GM04504 (cell line): ENCODE data around the gene KRT6A.
"Not testable (repeated sequence)": the region's sequence is repeated elsewhere in the genome, so short reads cannot be mapped to it uniquely, and the experiment has no call there.

Experiments used
- DNase-seq: peaks from one replicate; pipeline ENCODE4 v3.0.0-alpha.2; 2012; ENCODE audit warnings: low read depth

Gene KRT6A

DNA sequence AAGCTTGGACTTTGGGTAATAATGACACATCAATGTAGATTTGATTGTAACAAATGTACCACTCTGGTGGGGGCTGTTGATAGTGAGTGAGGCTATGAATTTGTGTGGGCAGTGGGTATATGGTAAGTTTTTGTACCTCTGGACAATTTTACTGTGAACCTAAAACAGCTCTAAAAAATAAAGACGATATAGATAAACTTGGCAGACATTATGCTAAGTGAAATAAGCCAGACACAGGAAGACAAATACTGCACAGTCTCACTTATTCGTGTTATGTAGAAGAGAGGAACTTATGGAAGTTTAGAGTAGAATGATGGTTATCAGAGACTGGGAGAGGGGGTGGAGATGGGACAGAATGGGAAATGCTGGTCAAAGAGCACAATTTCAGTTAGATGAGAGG lies 28.2 kb downstream of the KRT6A start:
- DNase-seq: no peak

- DNase-seq: no peak
Observed at GRCh38 chr12:52461693-52462092, 31.4 kb downstream of the KRT6A start.

- DNase-seq: no peak
Observed at GRCh38 chr12:52458861-52459260, 34.2 kb downstream of the KRT6A start.

- no peak for DNase-seq
Observed at GRCh38 chr12:52455821-52456220, 37.2 kb downstream of the KRT6A start.

DNA sequence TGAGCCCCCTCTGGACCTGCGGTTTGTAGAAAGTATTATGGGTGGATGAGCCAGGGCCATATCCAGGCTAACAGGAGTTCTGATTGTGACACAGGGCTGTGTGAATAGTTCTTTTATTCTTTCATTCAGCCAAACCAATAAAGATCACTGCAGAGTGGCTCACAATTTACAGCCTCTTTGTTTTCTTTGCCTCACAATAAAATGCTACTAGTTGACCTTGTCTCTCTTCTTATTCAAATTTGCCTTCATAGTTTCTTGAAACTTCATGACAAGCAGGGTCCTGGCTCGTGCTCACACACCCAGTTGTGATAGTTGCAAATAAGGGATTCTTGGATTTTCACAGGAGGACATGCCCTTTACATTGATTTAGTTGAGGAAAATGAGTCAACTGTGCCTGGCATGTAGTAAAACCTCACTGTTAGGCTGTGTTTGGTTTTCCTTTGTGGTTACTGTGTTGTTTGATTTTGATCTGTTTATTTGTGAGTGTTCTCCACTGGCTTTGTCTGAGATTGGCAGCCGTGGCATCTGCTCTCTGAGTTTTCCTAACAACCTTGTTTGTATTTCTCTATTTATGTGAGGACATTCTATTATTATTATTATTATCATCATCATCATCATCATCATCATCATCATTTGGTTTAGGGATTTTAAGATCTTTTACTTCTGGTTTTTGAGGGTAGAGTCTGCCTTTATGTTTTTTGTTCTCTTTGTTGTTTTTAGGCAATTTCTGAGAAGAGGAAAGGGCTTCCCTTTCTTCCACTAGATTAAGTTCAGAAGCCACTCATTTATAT lies 38.5 kb downstream of the KRT6A start:
- no peak for DNase-seq

- DNase-seq: no peak
Observed at GRCh38 chr12:52452101-52452500, 41.0 kb downstream of the KRT6A start, which contains the start of gene KRT6B. KRT6B (minus strand) TSS chr12:52452146; CDS start chr12:52452078, 68 bp downstream.

DNA sequence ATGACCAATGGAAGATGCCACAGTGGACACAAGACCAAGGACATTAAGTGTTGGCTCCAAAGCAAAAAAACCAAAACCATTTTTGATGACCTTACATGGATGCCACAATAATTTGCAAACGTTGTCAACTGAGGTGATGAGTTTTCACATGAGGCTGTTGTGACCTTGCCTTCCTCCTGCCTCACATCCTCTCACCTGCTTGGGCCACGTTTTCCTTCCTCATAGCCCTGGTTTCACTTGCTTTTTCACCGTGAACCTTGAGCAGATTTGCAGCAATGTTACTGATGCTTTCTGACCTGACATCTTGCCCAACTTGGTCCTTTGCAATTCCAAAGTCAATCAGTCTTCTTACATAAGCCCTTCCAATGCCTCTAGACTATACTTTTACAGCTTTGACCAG lies 44.8 kb downstream of the KRT6A start:
- DNase-seq: no peak

- DNase-seq: not testable (repeated sequence)
Observed at GRCh38 chr12:52447196-52447595, 45.9 kb downstream of the KRT6A start.

DNA sequence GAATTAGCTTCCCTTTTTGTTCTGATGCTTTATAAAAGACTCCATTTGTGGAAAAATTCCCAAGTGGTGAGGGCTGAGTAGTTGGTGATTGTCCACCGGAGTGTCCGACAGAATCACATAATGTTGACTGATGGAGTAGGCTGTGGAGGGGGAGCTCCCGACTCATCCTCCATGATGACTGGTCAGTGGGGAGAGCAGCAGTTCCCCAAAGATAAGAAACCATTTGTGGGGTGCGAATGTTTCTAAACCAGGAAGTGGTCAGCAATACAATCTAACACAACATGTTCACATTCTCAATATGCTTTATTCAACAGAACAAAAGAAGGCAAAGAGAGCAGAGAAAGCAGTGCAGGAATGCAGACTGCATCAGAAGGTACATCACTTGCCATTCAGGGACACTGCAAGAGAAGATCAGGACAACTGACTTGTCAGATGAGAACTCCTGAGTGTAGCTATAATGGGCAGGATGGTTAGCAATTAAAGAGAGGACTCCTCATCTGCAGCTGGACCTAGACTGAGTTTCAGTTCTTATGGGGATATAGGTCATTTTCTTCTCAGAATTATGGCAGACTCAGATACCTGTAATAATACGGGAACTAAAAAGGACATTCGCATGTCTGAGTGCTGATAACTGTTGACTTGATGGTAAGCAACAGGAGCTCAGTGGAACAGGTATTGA lies 46.6 kb downstream of the KRT6A start:
- no peak for DNase-seq

- DNase-seq: no peak
Observed at GRCh38 chr12:52445876-52446275, 47.2 kb downstream of the KRT6A start.

DNA sequence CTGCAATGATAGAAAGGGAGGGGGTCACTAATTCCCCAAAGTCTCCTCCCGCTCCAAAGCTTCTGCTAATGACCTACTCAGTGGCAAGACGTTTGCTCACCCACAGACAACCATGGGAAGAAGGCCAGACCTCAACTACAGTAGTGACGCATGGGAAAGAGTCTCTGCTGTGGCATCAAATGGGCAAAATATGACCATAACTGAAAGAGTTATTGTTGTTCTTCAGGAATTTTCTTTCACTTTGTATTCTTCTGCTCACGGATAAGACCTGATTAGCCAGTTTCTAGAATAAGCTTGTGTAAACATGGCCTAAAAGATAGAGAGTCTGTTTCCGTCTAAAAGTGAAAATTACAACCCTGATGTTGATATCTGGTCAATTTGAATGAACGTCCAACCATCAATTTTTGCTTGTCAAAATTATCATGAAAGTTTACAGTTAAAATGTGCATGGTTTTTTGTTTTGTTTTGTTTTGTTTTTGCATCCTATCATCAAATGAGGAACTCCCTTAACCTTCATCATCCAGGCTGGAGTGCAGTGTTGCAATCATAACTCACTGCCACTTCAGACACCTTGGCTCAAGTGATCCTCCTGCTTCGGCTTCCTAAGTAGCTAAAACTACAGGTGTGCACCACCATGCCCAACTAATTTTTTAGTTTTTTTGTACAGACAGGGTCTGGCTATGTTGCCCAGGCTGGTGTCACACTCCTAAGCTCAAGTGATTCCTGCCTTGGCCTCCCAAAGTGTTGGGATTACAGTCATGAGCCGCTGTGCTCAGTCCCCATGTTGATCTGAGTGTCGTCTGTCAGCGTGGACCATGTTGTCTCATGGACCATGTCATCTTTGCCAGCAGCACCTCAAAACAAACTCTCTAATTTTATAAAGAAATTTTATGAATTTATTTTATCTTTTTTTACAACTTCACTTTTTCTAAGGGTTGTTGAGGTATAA lies 48.1 kb downstream of the KRT6A start:
- no peak for DNase-seq

GRCh38 chr12:52443966-52444365 lies 49.1 kb downstream of the KRT6A start:
- no peak for DNase-seq

- peak; percentile 50 for DNase-seq
Observed at GRCh38 chr12:52442600-52443061, 50.4 kb downstream of the KRT6A start.

DNA sequence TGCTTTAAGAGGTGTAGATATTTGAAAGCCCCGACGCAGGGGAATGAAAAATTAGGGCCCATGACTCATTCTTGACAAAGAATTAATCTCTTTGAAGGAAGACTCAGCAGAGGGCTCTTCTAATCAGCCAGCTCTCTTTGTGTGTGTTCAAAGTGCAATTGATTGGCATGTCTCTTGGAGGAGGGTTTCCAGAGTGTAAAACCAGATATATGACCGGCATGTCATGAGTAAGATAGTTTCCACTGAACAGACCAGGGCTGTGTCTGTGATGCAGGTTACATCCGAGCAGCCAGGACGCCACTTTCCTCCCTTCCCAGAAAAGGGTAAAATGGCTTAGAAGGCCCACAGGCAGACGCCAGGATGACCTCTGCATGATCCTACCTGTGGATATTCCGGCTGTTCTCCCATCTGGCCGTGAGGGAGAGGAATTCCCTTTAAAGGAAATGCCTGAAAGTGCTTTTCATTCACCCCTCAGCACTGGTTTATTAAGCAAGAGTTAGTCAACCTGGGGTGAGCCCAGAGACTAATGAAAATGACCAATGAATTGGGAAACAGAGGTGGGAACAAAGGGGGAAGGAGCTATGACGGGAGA lies 51.6 kb downstream of the KRT6A start:
- no peak for DNase-seq

DNA sequence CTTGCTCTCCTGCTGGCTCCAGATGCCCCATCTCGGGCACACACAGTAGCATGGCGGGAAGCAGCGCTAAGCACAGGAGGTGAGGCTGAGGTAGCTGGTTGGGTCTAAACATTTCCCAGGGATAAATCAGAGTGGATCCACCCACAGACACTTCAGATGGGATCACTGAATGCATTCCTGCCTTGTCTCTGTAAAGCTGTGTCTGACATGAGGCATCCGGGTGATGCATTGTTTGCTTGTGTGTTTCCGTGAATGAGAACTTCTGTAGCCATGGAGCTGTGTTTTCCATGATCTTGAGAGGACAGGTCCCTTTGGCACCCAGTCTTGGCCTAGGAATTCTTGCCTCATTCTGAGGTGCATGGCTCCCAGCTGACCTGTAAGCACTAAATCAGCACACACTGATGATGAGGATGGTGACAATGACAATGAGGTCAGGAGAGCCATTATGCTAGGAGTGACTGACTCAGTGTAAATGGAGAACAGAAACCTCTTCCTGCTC lies 52.2 kb downstream of the KRT6A start:
- peak; percentile 32 for DNase-seq

GRCh38 chr12:52439845-52440244 lies 53.2 kb downstream of the KRT6A start:
- DNase-seq: no peak

- DNase-seq: no peak
Observed at GRCh38 chr12:52439420-52439819, 53.6 kb downstream of the KRT6A start.

- DNase-seq: no peak
Observed at GRCh38 chr12:52438305-52439301, 54.5 kb downstream of the KRT6A start.

DNA sequence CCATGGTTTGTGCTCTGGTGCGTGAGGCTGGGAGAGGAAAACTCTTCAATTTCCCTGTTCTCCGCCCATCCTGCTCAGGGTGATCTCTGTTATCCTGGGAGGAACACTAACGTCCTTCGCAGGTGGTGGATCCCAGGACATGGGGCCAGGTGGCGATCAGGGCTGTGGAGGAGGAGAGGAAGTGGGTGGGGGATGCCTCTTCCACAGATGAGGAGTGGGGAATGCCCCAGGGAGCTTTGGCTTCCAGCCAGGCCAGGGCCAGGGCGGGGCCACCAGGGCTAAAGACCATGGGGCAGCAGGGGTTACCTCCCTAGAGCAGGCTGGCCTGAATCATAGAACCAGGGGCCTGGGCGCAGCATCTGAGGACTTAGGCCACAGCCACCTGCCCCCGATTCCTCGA lies 55.5 kb downstream of the KRT6A start:
- DNase-seq: no peak
